ENCODE measurements around the gene KCNG3.

The KCNG3 gene

GRCh38 chr2:42493468-42494354 is at the start of gene KCNG3:
KCNG3 (minus strand) TSS chr2:42493982; CDS start chr2:42493501, 481 bp downstream.
- in situ Hi-C loops (cut with MboI; ENCODE audit: low sequenced_read_pairs) = no loop called here

DNA sequence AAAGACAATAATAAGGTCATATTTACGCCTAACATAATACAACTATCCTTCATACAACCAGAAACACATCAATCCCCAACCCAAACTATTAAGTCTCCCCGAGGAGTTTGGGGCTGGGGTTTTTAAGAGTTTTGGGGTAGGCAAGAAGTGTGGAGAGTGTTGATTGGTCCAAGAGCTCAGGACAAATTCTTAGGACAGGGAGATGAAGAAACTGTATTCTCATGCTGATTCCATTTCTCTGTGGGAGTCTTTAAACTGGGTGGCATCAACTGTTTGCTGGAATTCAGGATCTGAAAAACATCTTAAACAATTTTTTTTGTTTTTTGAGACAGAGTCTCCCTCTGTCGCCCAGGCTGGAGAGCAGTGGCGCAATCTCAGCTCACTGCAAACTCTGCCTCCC is 49.1 kb upstream of the KCNG3 start:
- in situ Hi-C loops (cut with MboI; ENCODE audit: low sequenced_read_pairs) = no loop called here

DNA sequence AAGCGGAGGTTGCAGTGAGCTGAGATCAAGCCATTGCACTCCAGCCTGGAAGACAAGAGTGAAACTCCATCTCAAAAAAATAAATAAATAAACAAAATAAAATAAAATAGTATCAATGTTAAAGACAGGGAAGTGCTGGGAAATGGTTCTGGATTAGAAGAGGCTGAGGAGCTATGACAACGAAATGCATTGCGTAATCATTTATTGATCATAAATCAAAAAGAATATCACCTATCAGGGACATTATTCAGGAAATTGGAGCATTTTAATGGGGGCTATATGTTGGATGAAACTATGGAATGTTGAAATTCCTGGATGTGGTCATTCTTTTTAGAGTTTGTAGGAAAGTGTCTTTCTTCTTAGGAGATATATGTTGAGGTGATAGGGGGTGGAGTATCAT is 43.7 kb upstream of the KCNG3 start:
- in situ Hi-C loops (cut with MboI; ENCODE audit: low sequenced_read_pairs) = no loop called here

DNA sequence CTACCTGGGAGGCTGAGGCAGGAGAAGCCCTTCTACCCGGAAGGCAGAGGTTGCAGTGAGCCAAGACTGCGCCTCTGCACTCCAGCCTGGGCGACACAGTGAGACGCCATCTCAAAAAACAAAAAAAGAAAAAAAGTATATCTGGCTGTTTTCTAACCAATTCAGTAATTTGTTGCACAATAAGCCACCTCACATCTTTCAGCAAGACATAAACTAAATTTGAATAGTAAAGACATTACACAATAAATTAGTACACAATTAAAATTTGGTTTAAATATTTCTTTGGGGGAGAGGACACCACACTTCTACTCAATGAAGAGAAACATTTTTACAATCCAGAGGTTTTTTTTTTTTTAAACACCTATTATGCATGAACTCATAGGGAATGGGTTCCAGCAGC is 38.6 kb upstream of the KCNG3 start:
- in situ Hi-C loops (cut with MboI; ENCODE audit: low sequenced_read_pairs) = no loop called here

- in situ Hi-C loops (cut with MboI; ENCODE audit: low sequenced_read_pairs) = no loop called here
These were observed 29.6 kb upstream of the KCNG3 start for GRCh38 chr2:42523341-42523740.

GRCh38 chr2:42522035-42522434 is 28.3 kb upstream of the KCNG3 start:
- in situ Hi-C loops (cut with MboI; ENCODE audit: low sequenced_read_pairs) = no loop called here

GRCh38 chr2:42519624-42520023 is 25.8 kb upstream of the KCNG3 start:
- in situ Hi-C loops (cut with MboI; ENCODE audit: low sequenced_read_pairs) = no loop called here

- in situ Hi-C loops (cut with MboI; ENCODE audit: low sequenced_read_pairs) = no loop called here
These were observed 22.7 kb upstream of the KCNG3 start for GRCh38 chr2:42516418-42516901.

GRCh38 chr2:42513252-42513918 is 19.6 kb upstream of the KCNG3 start:
- in situ Hi-C loops (cut with MboI; ENCODE audit: low sequenced_read_pairs) = no loop called here

- in situ Hi-C loops (cut with MboI; ENCODE audit: low sequenced_read_pairs) = no loop called here
These were observed 16.9 kb upstream of the KCNG3 start for GRCh38 chr2:42510608-42511243.

DNA sequence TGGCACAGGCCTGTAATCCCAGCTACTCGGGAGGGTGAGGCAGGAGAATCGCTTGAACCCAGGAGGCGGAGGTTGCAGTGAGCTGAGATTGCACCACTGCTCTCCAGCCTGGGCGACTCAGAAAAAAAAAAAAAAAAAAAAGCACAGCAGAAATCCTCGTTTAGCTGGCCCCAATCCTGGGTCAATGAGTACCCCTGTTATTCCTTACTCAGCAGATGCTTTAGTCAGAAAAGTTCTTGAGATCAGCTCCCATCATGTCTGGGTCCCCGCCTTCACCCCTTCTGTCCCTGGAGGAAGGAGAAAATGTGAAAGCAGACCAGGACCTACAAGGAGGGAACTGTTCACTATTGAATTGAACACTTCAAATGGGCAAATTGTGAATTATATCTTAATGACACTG is 16.4 kb upstream of the KCNG3 start:
- in situ Hi-C loops (cut with MboI; ENCODE audit: low sequenced_read_pairs) = no loop called here

- in situ Hi-C loops (cut with MboI; ENCODE audit: low sequenced_read_pairs) = no loop called here
These were observed 10.8 kb upstream of the KCNG3 start for GRCh38 chr2:42504364-42505230.

DNA sequence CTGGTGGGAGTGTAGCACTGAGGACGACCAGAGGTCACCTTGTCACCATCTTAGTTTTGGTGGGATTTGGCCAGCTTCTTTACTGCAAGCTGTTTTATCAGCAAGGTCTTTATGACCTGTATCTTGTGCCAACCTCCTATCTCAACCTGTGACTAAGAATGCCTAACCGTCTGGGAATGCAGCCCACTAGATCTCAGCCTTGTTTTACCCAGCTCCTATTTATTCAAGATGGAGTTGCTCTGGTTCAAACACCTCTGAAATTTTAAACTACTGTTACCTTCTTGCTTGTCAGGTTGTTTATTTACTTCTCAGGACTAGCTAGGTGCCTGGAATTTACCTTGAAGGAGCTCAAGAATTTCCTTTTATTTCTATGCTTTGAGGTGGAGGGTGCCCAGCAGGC is 9.5 kb upstream of the KCNG3 start:
- in situ Hi-C loops (cut with MboI; ENCODE audit: low sequenced_read_pairs) = no loop called here

DNA sequence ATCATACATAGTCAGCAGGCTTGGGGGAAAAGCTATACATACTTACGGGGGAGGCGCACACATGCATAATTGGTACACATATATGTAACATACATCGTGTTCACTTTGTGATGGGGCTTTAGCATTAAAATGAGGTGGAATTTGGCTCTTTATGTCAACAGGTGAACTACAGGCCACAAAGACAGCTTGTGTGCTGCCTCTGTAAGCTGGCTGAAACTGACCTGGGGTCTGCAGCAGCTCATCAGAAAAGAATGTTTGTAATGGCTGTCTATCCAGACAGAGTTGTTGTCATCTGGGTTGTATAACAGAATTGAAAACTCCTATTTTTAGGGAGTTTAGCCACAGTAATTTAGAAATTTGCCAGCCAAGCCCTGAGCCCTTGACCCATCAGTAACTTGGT is 4.7 kb upstream of the KCNG3 start:
- in situ Hi-C loops (cut with MboI; ENCODE audit: low sequenced_read_pairs) = no loop called here

- in situ Hi-C loops (cut with MboI; ENCODE audit: low sequenced_read_pairs) = no loop called here
These were observed 1.8 kb upstream of the KCNG3 start for GRCh38 chr2:42495611-42496010.

GRCh38 chr2:42495234-42495581 is 1.4 kb upstream of the KCNG3 start:
- in situ Hi-C loops (cut with MboI; ENCODE audit: low sequenced_read_pairs) = no loop called here

GRCh38 chr2:42494355-42495233 is 812 bp upstream of the KCNG3 start:
- in situ Hi-C loops (cut with MboI; ENCODE audit: low sequenced_read_pairs) = no loop called here

DNA sequence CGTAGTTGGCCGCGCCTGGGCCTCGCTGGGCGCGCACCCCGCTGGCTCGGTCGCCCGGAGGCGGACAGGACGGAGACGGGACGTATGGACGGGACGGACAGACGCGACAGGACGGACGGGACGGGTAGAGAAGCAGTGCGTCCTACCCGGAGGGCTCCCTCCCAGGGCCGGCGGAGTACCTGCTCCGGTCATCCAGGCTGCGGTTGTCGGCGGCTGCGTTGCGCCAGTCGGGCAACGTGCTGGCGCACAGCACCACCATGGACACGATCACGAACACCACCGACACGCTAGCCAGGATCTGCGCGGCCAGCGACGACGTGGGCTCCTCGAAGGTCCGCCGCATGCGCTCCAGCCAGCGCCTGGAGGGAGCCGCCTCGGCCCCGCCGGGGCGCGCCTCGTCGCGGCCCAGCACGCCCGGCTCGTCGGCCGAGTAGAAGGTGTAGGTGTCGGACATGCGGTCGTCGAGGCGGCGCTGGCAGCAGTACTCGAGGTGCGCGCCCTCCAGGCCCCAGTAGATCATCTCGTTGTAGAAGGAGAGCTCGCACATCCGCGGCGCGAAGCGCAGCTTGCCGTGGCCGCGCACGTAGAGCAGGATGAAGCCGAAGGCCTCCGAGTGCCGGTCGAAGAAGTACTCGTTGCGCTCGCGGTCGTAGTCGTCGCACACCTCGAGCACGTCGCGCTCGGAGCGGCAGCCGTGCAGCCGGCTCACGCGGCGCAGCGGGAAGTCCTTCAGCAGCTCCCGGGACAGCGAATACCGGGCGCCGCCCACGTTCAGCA is 903 bp downstream of the KCNG3 start:
- in situ Hi-C loops (cut with MboI; ENCODE audit: low sequenced_read_pairs) = no loop called here

GRCh38 chr2:42488297-42488696 is 5.5 kb downstream of the KCNG3 start:
- in situ Hi-C loops (cut with MboI; ENCODE audit: low sequenced_read_pairs) = no loop called here
